B cell (primary cell): ENCODE data around the gene UGT1A4. TPM values are rescaled to one million over a fixed set of nuclear protein-coding genes. Genes with fewer than 3 reads are reported as not detected.

Experiments used
- ATAC-seq: fragments of 200-7000 bp; cut with Tn5 transposase; one replicate; pipeline ENCODE4 v1.10.0; 2021; ENCODE audit warnings: low read depth, mild to moderate bottlenecking, moderate number of reproducible peaks, moderate library complexity
- CTCF ChIA-PET: fragments of 350-600 bp; sonication (Branson Sonifier 250); formaldehyde crosslinking; loops from one replicate; lab custom pipeline; 2021; ENCODE audit warnings: antibody characterized with exemption, inconsistent platforms; lab: Charles Lee
- POLR2A ChIA-PET: fragments of 350-600 bp; sonication (Branson Sonifier 250); formaldehyde crosslinking; loops from one replicate; lab custom pipeline; 2021; ENCODE audit warnings: antibody characterized with exemption; lab: Charles Lee
- DNase-seq: peaks from one replicate; pipeline ENCODE4 v3.0.0; 2013
- H2AFZ ChIP-seq: 2 replicates; pipeline ENCODE4 v1.6.1; 2012; ENCODE audit warnings: mild to moderate bottlenecking, low read depth, low read length; ENCODE audit not compliant: insufficient read depth, poor library complexity, severe bottlenecking
- H3K27ac ChIP-seq, 2 donors: 1 replicate in 1 of 2; 2 replicates in 1 of 2; pipeline ENCODE4 v1.5.1; 2012 to 2013; ENCODE audit warnings: low read length in 2 of 2, mild to moderate bottlenecking in 2 of 2, moderate library complexity in 1 of 2
- H3K27me3 ChIP-seq, 4 experiments: fragments of 200-600 bp in 1 of 4; sonication (generic) in 1 of 4; replicated peaks in 1 of 4; 1 replicate in 2 of 4; 2 replicates in 2 of 4; pipeline versions ENCODE4 v1.6.1 to v1.7.0; 2013 to 2016; ENCODE audit warnings: low read length in 3 of 4, mild to moderate bottlenecking in 2 of 4, mixed read lengths in 1 of 4, moderate library complexity in 1 of 4; ENCODE audit not compliant: insufficient read depth in 4 of 4, control insufficient read depth in 3 of 4; ENCODE audit errors: control extremely low read depth in 1 of 4
- H3K36me3 ChIP-seq, 2 experiments: replicated peaks in 1 of 2; 1 replicate in 1 of 2; 2 replicates in 1 of 2; pipeline versions ENCODE4 v1.6.1 to v1.7.1; 2013; ENCODE audit warnings: low read length in 1 of 2; ENCODE audit not compliant: insufficient read depth in 2 of 2, control insufficient read depth in 1 of 2; ENCODE audit errors: control extremely low read depth in 1 of 2, extremely low read depth in 1 of 2
- H3K4me1 ChIP-seq, 2 donors: fragments of 200-600 bp in 1 of 2; sonication (generic) in 1 of 2; 1 replicate in 1 of 2; 2 replicates in 1 of 2; pipeline versions ENCODE4 v1.5.1 to v1.6.1; 2013 to 2017; ENCODE audit warnings: low read length in 2 of 2; ENCODE audit not compliant: control insufficient read depth in 2 of 2, insufficient read depth in 2 of 2
- H3K4me2 ChIP-seq: replicated peaks from 2 replicates; pipeline ENCODE3; 2012; ENCODE audit warnings: mild to moderate bottlenecking, low read depth, low read length; ENCODE audit not compliant: poor library complexity, severe bottlenecking
- H3K4me3 ChIP-seq, 5 experiments: fragments of 200-600 bp in 1 of 5; sonication (generic) in 1 of 5; 1 replicate in 3 of 5; 2 replicates in 2 of 5; pipeline versions ENCODE4 v1.5.1 to v1.7.0; 2011 to 2016; ENCODE audit warnings: low read length in 4 of 5, mild to moderate bottlenecking in 4 of 5, low read depth in 2 of 5, control low read depth in 1 of 5, moderate library complexity in 1 of 5; ENCODE audit not compliant: insufficient read depth in 1 of 5; ENCODE audit errors: control extremely low read depth in 1 of 5, extremely low read depth in 1 of 5
- H3K79me2 ChIP-seq: fragments of 200-600 bp; sonication (generic); one replicate; pipeline ENCODE4 v1.6.0; 2016; ENCODE audit warnings: low read length; ENCODE audit not compliant: control insufficient read depth, insufficient read depth
- H3K9ac ChIP-seq: fragments of 200-600 bp; sonication (generic); 2 replicates; pipeline ENCODE4 v1.6.1; 2017; ENCODE audit warnings: mild to moderate bottlenecking, low read length, moderate library complexity
- H3K9me3 ChIP-seq, 3 donors: one replicate each; pipeline versions ENCODE4 v1.6.1 to v1.7.1; 2013; ENCODE audit warnings: low read length in 2 of 3; ENCODE audit not compliant: control insufficient read depth in 2 of 3, insufficient read depth in 1 of 3; ENCODE audit errors: control extremely low read depth in 1 of 3
- H4K20me1 ChIP-seq: 2 replicates; pipeline ENCODE4 v1.6.0; 2012; ENCODE audit warnings: mild to moderate bottlenecking, low read length; ENCODE audit not compliant: insufficient read depth, control insufficient read depth, poor library complexity, severe bottlenecking
- H3K27ac Mint-ChIP-seq: one replicate; pipeline ENCODE4 v1.8.0; 2021; ENCODE audit warnings: mixed read lengths
- H3K27me3 Mint-ChIP-seq: one replicate; pipeline ENCODE4 v1.8.0; 2021; ENCODE audit warnings: mixed read lengths
- H3K4me1 Mint-ChIP-seq: one replicate; pipeline ENCODE4 v1.8.0; 2021; ENCODE audit warnings: mixed read lengths
- H3K4me3 Mint-ChIP-seq: one replicate; pipeline ENCODE4 v1.8.0; 2021; ENCODE audit warnings: mixed read lengths
- H3K9me3 Mint-ChIP-seq: one replicate; pipeline ENCODE4 v1.8.0; 2022; ENCODE audit warnings: mixed read lengths; ENCODE audit not compliant: insufficient read depth
- CTCF ChIP-seq: fragments of 200-600 bp; IDR thresholded peaks from one replicate; pipeline ENCODE4 v1.8.0; 2022; ENCODE audit warnings: antibody characterized with exemption, mild to moderate bottlenecking
- EZH2 ChIP-seq: IDR thresholded peaks from 2 replicates; pipeline ENCODE4 v1.6.1; 2012; ENCODE audit warnings: borderline replicate concordance, low read depth, mild to moderate bottlenecking, moderate library complexity, low read length; ENCODE audit not compliant: insufficient read depth, poor library complexity, severe bottlenecking
- WGBS: methylation state at CpG from one replicate; pipeline ENCODE4 v1.1.5; 2013; ENCODE audit warnings: missing lambda C conversion rate; ENCODE audit not compliant: insufficient coverage; 5-methylcytosine and 5-hydroxymethylcytosine counted together
- intact Hi-C: fragments of 100-400 bp; cut with micrococcal nuclease; formaldehyde crosslinking; loops from one replicate; pipeline ENCODE4 v1.10.0; 2022
- polyA plus RNA-seq: library from polyadenylated mRNA; depleted of rRNA; stranded (reverse); fragments of >200 nt; gene quantifications from 2 replicates; pipeline ENCODE4 v1.2.3, GENCODE V29; 2012
- total RNA-seq, 2 donors: library from RNA; stranded (reverse); fragments of 120-200 nt in 1 of 2; gene quantifications; 1 replicate in 1 of 2; 2 replicates in 1 of 2; pipeline versions ENCODE4 v1.2.3 to v1.2.4, GENCODE V29; 2013 to 2022

UGT1A4 gene
- total and polyA plus RNA-seq, 2 donors (not counting 1 experiment from before 2014, with no cell fraction given), result not detected

- Mint-ChIP-seq H3K9me3 (peaks cover 2% of the 10 kb centered on the region), H3K4me1 (no peaks in the 10 kb centered on the region), H3K27ac (no peak overlapping the region), H3K4me3 (no peak overlapping the region), H3K27me3 (peaks cover 3% of the 10 kb centered on the region)
- 91% methylated on average over 2 of the region's 9 CpGs for WGBS
- no peak for DNase-seq
- Histone ChIP-seq H3K4me2 (no peak overlapping the region), H3K9ac (no peak overlapping the region), H3K27me3 (no peaks in the 10 kb centered on the region), H3K4me3 (no peak overlapping the region), H4K20me1 (no peaks in the 10 kb centered on the region), H3K79me2 (no peaks in the 10 kb centered on the region), H3K36me3 (no peaks in the 10 kb centered on the region), H3K27ac (no peak overlapping the region), H3K9me3 (peaks cover 0 to 3% (median 0%) of the 10 kb centered on the region in 3 donors), H2AFZ (no peak overlapping the region), H3K4me1 (no peaks in the 10 kb centered on the region)
- ATAC-seq, result no peak
- intact Hi-C loops, result no loop called here
- CTCF ChIA-PET, result no interaction called here
- POLR2A ChIA-PET, result no interaction called here
- TF ChIP-seq CTCF, result no peak
- TF ChIP-seq EZH2, result no peak
Observed at GRCh38 chr2:233796254-233796653, 77.7 kb downstream of the UGT1A4 start.

- H3K4me1 ChIP-seq, result no peaks in the 10 kb centered on the region
- no peak overlapping the region for H2AFZ ChIP-seq
- H3K4me3 ChIP-seq, result no peak overlapping the region
- no peaks in the 10 kb centered on the region for H3K79me2 ChIP-seq
- 85% methylated on average over 11 of the region's 14 CpGs for WGBS
- Mint-ChIP-seq H3K27ac (no peak overlapping the region), H3K4me1 (no peaks in the 10 kb centered on the region), H3K4me3 (no peak overlapping the region), H3K27me3 (peaks cover 7% of the 10 kb centered on the region), H3K9me3 (peaks cover 2% of the 10 kb centered on the region)
- DNase-seq, result no peak
- ChIA-PET POLR2A (no interaction called here), CTCF (no interaction called here)
- H4K20me1 ChIP-seq, result no peaks in the 10 kb centered on the region
- no peak for TF ChIP-seq CTCF
- TF ChIP-seq EZH2, result no peak
- H3K4me2 ChIP-seq, result no peak overlapping the region
- no peak for ATAC-seq
- no peak overlapping the region for H3K27ac ChIP-seq
- H3K9me3 ChIP-seq, result no peaks in the 10 kb centered on the region
- no peaks in the 10 kb centered on the region for H3K36me3 ChIP-seq
- no peak overlapping the region for H3K9ac ChIP-seq
- intact Hi-C loops, result no loop called here
- H3K27me3 ChIP-seq, result peaks cover 0 to 4% (median 0%) of the 10 kb centered on the region in 4 experiments
Observed at GRCh38 chr2:233798335-233799086, 80.0 kb downstream of the UGT1A4 start.
